ENCODE results near the gene IL23A. TPM values are rescaled to one million over a fixed set of nuclear protein-coding genes. Genes with fewer than 3 reads are reported as not detected.
"Not testable (repeated sequence)": the region's sequence is repeated elsewhere in the genome, so short reads cannot be mapped to it uniquely, and the experiment has no call there.

Gene IL23A
- polyA plus RNA-seq, 3 donors: 0.85 to 1.1 (median 1.0) TPM

DNA sequence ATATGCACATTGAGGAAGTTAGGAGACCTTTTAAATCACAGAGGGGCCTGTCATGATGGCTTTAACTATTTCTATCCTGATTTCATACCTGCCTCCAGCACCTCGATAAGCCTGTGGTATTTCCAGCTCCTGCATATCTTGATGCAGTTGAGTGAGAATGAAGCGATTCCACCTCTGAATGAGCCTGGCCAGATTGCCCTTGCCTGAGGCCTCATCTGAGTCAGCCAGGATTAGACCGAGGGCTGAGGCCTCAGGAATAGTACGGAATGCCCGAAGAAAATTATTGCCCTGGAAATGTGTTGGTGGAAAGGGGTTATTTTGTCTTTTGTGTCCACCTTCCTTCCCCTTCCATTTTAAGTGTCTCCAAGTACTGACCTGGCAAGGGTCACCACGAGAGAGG is 14.5 kb upstream of the IL23A start:
- no peak for DNase-seq

DNA sequence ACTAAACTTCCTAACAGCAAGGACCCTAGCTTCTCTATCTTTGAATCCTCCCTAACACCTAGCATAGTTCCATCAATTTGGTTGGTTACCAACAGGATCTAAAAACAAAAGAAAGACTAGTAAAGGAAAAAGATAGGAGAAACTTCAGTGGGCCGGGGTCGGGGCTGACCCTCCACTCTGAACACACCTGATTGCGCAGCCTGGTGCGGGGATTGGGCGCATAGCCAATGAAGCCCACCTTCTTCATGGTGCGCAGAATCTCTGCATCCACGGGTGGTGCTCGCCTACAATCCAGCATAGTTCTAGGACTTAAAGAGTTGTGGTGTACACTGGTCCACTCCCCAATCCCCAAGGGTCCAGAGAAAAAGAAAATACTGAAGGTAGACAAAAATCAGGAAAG is 12.6 kb upstream of the IL23A start:
- no peak for DNase-seq

- DNase-seq: no peak
Observed at GRCh38 chr12:56326533-56326932, 12.2 kb upstream of the IL23A start.

GRCh38 chr12:56330936-56331490 is 7.7 kb upstream of the IL23A start:
- no peak for DNase-seq

- no peak for DNase-seq
Observed at GRCh38 chr12:56332512-56333196, 6.0 kb upstream of the IL23A start.

- DNase-seq: no peak
Observed at GRCh38 chr12:56333197-56333678, 5.4 kb upstream of the IL23A start.

- DNase-seq: peak; percentile 98
Observed at GRCh38 chr12:56333679-56334489, 4.8 kb upstream of the IL23A start, which contains the start of gene PAN2. Gene PAN2, minus strand, starts transcription at chr12:56334000. Its CDS starts 906 bp downstream, at chr12:56333094.

GRCh38 chr12:56334490-56334793 is 4.2 kb upstream of the IL23A start:
- DNase-seq: peak; percentile 7

GRCh38 chr12:56335527-56335926 is 3.2 kb upstream of the IL23A start:
- DNase-seq: not testable (repeated sequence)

DNA sequence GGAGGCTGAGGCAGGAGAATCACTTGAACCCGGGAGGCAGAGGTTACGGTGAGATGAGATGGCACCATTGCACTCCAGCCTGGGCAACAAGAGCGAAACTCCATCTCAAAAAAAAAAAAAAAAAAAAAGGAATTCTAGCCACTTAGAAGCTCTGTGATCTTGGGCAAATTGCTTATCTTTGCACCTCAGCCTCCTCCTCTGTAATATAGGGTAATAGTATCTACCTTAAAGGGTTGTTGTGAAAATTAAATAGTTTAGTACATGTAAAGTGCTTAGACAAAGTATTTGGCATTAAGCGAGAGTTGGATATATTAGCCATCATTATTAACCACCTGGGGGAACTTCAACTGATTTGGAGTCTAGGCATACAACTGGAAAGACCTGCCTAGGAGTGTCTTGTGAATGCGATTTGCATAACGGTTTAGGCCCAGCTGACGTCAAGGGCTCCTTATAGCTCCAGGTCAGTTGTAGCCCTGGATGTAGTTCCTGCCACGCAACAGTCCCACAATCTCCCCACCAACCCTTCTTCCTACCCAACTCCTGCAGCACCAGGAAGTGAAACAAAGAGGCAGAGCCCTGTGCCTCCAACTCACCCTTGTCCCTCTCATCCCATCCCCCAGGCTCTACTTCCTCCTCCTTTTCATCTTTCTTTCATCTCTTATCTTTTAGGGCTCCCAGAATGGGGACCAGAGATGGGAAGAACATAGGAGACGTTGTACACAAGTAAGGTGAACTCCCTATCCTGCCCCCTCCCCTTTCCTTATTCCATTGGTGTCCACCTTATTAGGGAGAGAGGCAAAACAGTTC is 2.1 kb upstream of the IL23A start:
- no peak for DNase-seq

- DNase-seq: no peak
Observed at GRCh38 chr12:56337753-56338251, 882 bp upstream of the IL23A start.

GRCh38 chr12:56339158-56339422 is 406 bp downstream of the IL23A start:
- DNase-seq: no peak

DNA sequence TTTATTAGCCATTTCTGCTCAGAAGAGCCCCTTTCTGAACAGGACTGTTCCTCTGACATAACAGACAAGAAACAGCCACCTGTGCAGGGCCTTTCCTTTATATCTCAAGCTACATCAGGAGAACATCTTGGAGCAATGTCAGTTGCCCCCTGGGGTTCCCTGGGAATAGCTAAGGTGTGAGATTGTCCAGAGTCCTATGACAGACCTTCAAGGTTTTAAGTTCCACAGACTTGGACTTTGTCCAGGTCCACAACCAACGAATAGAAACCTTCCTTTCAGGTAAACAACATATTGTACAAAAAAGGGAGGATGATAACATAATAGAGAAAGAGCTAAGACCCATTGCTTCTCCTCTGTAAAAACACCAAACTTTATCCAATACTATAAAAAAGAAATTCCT is 2.9 kb downstream of the IL23A start:
- no peak for DNase-seq

GRCh38 chr12:56342290-56342689 is 3.6 kb downstream of the IL23A start:
- DNase-seq: not testable (repeated sequence)

- no peak for DNase-seq
Observed at GRCh38 chr12:56346675-56347074, 8.0 kb downstream of the IL23A start.

- DNase-seq: not testable (repeated sequence)
Observed at GRCh38 chr12:56347255-56347654, 8.6 kb downstream of the IL23A start.

GRCh38 chr12:56348776-56349175 is 10.1 kb downstream of the IL23A start:
- DNase-seq: no peak

GRCh38 chr12:56350662-56351061 is 12.0 kb downstream of the IL23A start:
- DNase-seq: no peak

DNA sequence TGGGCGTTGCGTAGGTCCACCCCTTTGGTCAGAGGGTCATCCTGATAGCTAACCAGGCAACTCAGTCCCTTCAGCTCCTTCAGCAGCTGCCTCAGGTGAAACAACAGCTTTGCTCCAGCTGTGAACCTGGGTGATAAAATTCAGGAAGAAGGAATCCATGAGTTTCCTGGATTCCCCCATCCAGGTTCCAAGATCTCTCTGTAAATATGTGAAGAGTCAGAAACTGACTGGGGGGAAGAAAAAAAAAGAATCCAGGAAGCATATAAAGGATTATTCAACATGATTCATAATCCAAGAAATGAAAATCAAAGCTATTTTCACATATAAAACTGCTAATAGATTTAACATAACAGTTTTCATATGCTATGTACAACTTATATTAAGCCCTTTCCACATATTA is 12.6 kb downstream of the IL23A start:
- no peak for DNase-seq

- peak; percentile 44 for DNase-seq
Observed at GRCh38 chr12:56358836-56359532, 20.3 kb downstream of the IL23A start.
